DOHH2 (cell line): ENCODE measurements around the gene USF1.
"Not testable (repeated sequence)": the region's sequence is repeated elsewhere in the genome, so short reads cannot be mapped to it uniquely, and the experiment has no call there.

Experiments used
- EZH2phosphoT487 ChIP-seq: fragments of 200-600 bp; sonication (generic); IDR thresholded peaks from 2 replicates; pipeline ENCODE4 v1.6.1; 2017; ENCODE audit warnings: borderline replicate concordance, mild to moderate bottlenecking, antibody characterized with exemption, low read length, moderate library complexity, mixed read lengths
- TF ChIP-seq, protein P1 (sequence below): fragments of 200-600 bp; sonication (generic); IDR thresholded peaks from one replicate; pipeline ENCODE4 v1.5.1; 2014; ENCODE audit warnings: antibody characterized with exemption, mild to moderate bottlenecking, low read depth, low read length; ENCODE audit not compliant: poor library complexity, severe bottlenecking

DNA sequence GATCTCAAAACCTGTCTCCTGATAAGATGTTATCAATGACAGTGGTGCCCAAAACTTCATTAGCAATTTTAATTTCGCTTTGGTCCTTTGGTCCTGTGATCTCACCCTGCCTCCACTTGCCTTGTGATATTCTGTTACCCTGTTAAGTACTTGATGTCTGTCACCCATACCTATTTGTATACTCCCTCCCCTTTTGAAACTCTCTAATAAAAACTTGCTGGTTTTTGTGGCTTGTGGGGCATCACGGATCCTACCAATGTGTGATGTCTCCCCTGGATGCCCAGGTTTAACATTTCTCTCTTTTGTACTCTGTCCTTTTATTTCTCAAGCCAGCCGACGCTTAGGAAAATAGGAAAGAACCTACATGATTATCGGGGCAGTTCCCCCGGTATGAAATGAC lies 18.2 kb upstream of the USF1 start:
- TF ChIP-seq, protein P1, sequence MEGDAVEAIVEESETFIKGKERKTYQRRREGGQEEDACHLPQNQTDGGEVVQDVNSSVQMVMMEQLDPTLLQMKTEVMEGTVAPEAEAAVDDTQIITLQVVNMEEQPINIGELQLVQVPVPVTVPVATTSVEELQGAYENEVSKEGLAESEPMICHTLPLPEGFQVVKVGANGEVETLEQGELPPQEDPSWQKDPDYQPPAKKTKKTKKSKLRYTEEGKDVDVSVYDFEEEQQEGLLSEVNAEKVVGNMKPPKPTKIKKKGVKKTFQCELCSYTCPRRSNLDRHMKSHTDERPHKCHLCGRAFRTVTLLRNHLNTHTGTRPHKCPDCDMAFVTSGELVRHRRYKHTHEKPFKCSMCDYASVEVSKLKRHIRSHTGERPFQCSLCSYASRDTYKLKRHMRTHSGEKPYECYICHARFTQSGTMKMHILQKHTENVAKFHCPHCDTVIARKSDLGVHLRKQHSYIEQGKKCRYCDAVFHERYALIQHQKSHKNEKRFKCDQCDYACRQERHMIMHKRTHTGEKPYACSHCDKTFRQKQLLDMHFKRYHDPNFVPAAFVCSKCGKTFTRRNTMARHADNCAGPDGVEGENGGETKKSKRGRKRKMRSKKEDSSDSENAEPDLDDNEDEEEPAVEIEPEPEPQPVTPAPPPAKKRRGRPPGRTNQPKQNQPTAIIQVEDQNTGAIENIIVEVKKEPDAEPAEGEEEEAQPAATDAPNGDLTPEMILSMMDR: not testable (repeated sequence)
- TF ChIP-seq EZH2phosphoT487: not testable (repeated sequence)
